BE2C (cell line): ENCODE results near the gene CDC37L1.

ENCODE experiments used
- DNase-seq: peaks from one replicate; pipeline ENCODE4 v3.0.0-alpha.2; 2020
- H3K27me3 ChIP-seq: fragments of 250-450 bp; sonication (Bioruptor Pico); 2 replicates; pipeline ENCODE4 v1.5.1; 2020; ENCODE audit warnings: mild to moderate bottlenecking
- H3K36me3 ChIP-seq: fragments of 250-450 bp; sonication (Bioruptor Pico); 2 replicates; pipeline ENCODE4 v1.5.1; 2020; ENCODE audit warnings: mild to moderate bottlenecking
- H3K4me1 ChIP-seq: fragments of 250-450 bp; sonication (Bioruptor Pico); 2 replicates; pipeline ENCODE4 v1.5.1; 2020
- H3K4me3 ChIP-seq: 2 replicates; pipeline ENCODE4 v1.5.1; 2011; ENCODE audit warnings: low read depth, low read length
- H3K9me3 ChIP-seq: fragments of 250-450 bp; sonication (Bioruptor Pico); 2 replicates; pipeline ENCODE4 v1.5.1; 2020
- CTCF ChIP-seq: IDR thresholded peaks from 2 replicates; pipeline ENCODE4 v1.5.1; 2012; ENCODE audit warnings: mild to moderate bottlenecking, low read depth, low read length

The CDC37L1 gene

GRCh38 chr9:4691795-4692194 is 12.4 kb downstream of the CDC37L1 start:
- no peak for TF ChIP-seq CTCF
- Histone ChIP-seq H3K4me3 (no peak overlapping the region), H3K36me3 (peaks cover 2% of the 10 kb centered on the region), H3K4me1 (no peaks in the 10 kb centered on the region), H3K9me3 (no peaks in the 10 kb centered on the region), H3K27me3 (no peaks in the 10 kb centered on the region)
- DNase-seq, result no peak

- Histone ChIP-seq H3K4me3 (no peak overlapping the region), H3K4me1 (no peaks in the 10 kb centered on the region), H3K27me3 (no peaks in the 10 kb centered on the region), H3K36me3 (peaks cover 9% of the 10 kb centered on the region; the same call in 1 of the 2 replicates), H3K9me3 (no peaks in the 10 kb centered on the region)
- TF ChIP-seq CTCF, result no peak
- no peak for DNase-seq
Measured at GRCh38 chr9:4700091-4700490, 20.7 kb downstream of the CDC37L1 start.

GRCh38 chr9:4700932-4701331 is 21.6 kb downstream of the CDC37L1 start:
- no peak for TF ChIP-seq CTCF
- no peak overlapping the region for H3K4me3 ChIP-seq
- peaks cover 9% of the 10 kb centered on the region; the same call in 1 of the 2 replicates for H3K36me3 ChIP-seq
- no peaks in the 10 kb centered on the region for H3K27me3 ChIP-seq
- no peaks in the 10 kb centered on the region for H3K9me3 ChIP-seq
- no peaks in the 10 kb centered on the region for H3K4me1 ChIP-seq
- no peak for DNase-seq

GRCh38 chr9:4701526-4701925 is 22.2 kb downstream of the CDC37L1 start:
- TF ChIP-seq CTCF, result no peak
- Histone ChIP-seq H3K4me3 (no peak overlapping the region), H3K36me3 (peaks cover 9% of the 10 kb centered on the region; the same call in 1 of the 2 replicates), H3K9me3 (no peaks in the 10 kb centered on the region), H3K27me3 (no peaks in the 10 kb centered on the region), H3K4me1 (no peaks in the 10 kb centered on the region)
- DNase-seq, result no peak

- Histone ChIP-seq H3K4me1 (no peaks in the 10 kb centered on the region), H3K27me3 (no peaks in the 10 kb centered on the region), H3K9me3 (no peaks in the 10 kb centered on the region), H3K4me3 (no peak overlapping the region), H3K36me3 (peaks cover 21% of the 10 kb centered on the region)
- no peak for TF ChIP-seq CTCF
- no peak for DNase-seq
Measured at GRCh38 chr9:4704129-4704528, 24.8 kb downstream of the CDC37L1 start.

- Histone ChIP-seq H3K4me1 (no peaks in the 10 kb centered on the region), H3K4me3 (no peak overlapping the region), H3K36me3 (peaks cover 19% of the 10 kb centered on the region), H3K27me3 (no peaks in the 10 kb centered on the region), H3K9me3 (no peaks in the 10 kb centered on the region)
- no peak for TF ChIP-seq CTCF
- no peak for DNase-seq
Measured at GRCh38 chr9:4706021-4706420, 26.7 kb downstream of the CDC37L1 start.
